Neural cell (in vitro differentiated cells): ENCODE data around the gene WNT5B. TPM values are rescaled to one million over a fixed set of nuclear protein-coding genes. Genes with fewer than 3 reads are reported as not detected.

Experiments used
- H2AFZ ChIP-seq: fragments of 200-600, 300-800 bp; sonication (generic), shearing (Covaris generic); 2 replicates; pipeline ENCODE4 v1.6.0; 2014; ENCODE audit warnings: low read depth, mild to moderate bottlenecking, antibody characterized with exemption, low read length, moderate library complexity
- H3F3A ChIP-seq: fragments of 200-600 bp; shearing (Covaris generic); 2 replicates; pipeline ENCODE4 v1.6.1; 2016; ENCODE audit warnings: mild to moderate bottlenecking, moderate library complexity, mixed read lengths, antibody characterized with exemption, low read length; ENCODE audit not compliant: insufficient read depth, poor library complexity, severe bottlenecking
- H3K27ac ChIP-seq: fragments of 200-600, 300-800 bp; sonication (generic), shearing (Covaris generic); 2 replicates; pipeline ENCODE4 v1.5.1; 2014; ENCODE audit warnings: mild to moderate bottlenecking, low read length, moderate library complexity
- H3K27me3 ChIP-seq: fragments of 300-800, 200-600 bp; sonication (generic), shearing (Covaris generic); 2 replicates; pipeline ENCODE4 v1.6.0; 2014; ENCODE audit warnings: mild to moderate bottlenecking, low read depth, low read length, moderate library complexity; ENCODE audit not compliant: insufficient read depth
- H3K36me3 ChIP-seq: fragments of 300-800, 200-600 bp; sonication (generic), shearing (Covaris generic); 2 replicates; pipeline ENCODE4 v1.5.1; 2014; ENCODE audit warnings: mild to moderate bottlenecking, antibody characterized with exemption, low read length, moderate library complexity; ENCODE audit not compliant: insufficient read depth
- H3K4me2 ChIP-seq: fragments of 300-800, 200-600 bp; sonication (generic), shearing (Covaris generic); 2 replicates; pipeline ENCODE4 v1.6.0; 2014; ENCODE audit warnings: mild to moderate bottlenecking, low read length
- H3K4me3 ChIP-seq: fragments of 300-800, 200-600 bp; sonication (generic), shearing (Covaris generic); 2 replicates; pipeline ENCODE4 v1.5.1; 2014; ENCODE audit warnings: mild to moderate bottlenecking, low read length, moderate library complexity
- H3K79me2 ChIP-seq: fragments of 200-600 bp; shearing (Covaris generic); replicated peaks from 2 replicates; pipeline ENCODE4 v1.6.0; 2014; ENCODE audit warnings: mild to moderate bottlenecking, low read length, moderate library complexity; ENCODE audit not compliant: insufficient read depth
- H3K9ac ChIP-seq: fragments of 300-800, 200-600 bp; sonication (generic), shearing (Covaris generic); 2 replicates; pipeline ENCODE4 v1.6.1; 2016; ENCODE audit warnings: mild to moderate bottlenecking, low read length, mixed read lengths
- H3K9me2 ChIP-seq: fragments of 200-600 bp; shearing (Covaris generic); 2 replicates; pipeline ENCODE4 v1.6.1; 2016; ENCODE audit warnings: mild to moderate bottlenecking, low read length, mixed read lengths; ENCODE audit not compliant: insufficient read depth
- H3K9me3 ChIP-seq: fragments of 200-600, 300-800 bp; sonication (generic), shearing (Covaris generic); 2 replicates; pipeline ENCODE4 v1.6.1; 2016; ENCODE audit warnings: mild to moderate bottlenecking, mixed run types, low read length, moderate library complexity, mixed read lengths
- H4K20me1 ChIP-seq: fragments of 200-600 bp; shearing (Covaris generic); 2 replicates; pipeline ENCODE4 v1.6.1; 2016; ENCODE audit warnings: mild to moderate bottlenecking, mixed run types; ENCODE audit not compliant: insufficient read depth
- CTCF ChIP-seq: fragments of 450-650 bp; IDR thresholded peaks from 2 replicates; pipeline ENCODE4 v1.5.1; 2014; ENCODE audit warnings: antibody characterized with exemption, mild to moderate bottlenecking, moderate library complexity; ENCODE audit not compliant: poor library complexity, severe bottlenecking
- EP300 ChIP-seq: fragments of 450-650 bp; conservative IDR thresholded peaks from 2 replicates; pipeline ENCODE4 v1.6.1; 2014; ENCODE audit warnings: antibody characterized with exemption, mild to moderate bottlenecking, moderate library complexity; ENCODE audit not compliant: poor library complexity, severe bottlenecking
- EZH2 ChIP-seq: fragments of 200-600, 300-800 bp; shearing (Covaris generic), sonication (generic); IDR thresholded peaks from 2 replicates; pipeline ENCODE4 v1.6.1; 2014; ENCODE audit warnings: antibody characterized with exemption, low read length, borderline replicate concordance, mild to moderate bottlenecking; ENCODE audit not compliant: insufficient read depth, poor library complexity, severe bottlenecking
- MXI1 ChIP-seq: fragments of 450-650 bp; conservative IDR thresholded peaks from 2 replicates; pipeline ENCODE4 v1.6.1; 2014; ENCODE audit warnings: antibody characterized with exemption, mild to moderate bottlenecking; ENCODE audit not compliant: poor library complexity, severe bottlenecking
- POLR2AphosphoS5 ChIP-seq: IDR thresholded peaks from 2 replicates; pipeline ENCODE4 v1.6.1; 2012
- RAD21 ChIP-seq: fragments of 450-650 bp; conservative IDR thresholded peaks from 2 replicates; pipeline ENCODE4 v1.6.1; 2014; ENCODE audit warnings: antibody characterized with exemption, mild to moderate bottlenecking, moderate library complexity
- SMC3 ChIP-seq: fragments of 450-650 bp; conservative IDR thresholded peaks from 2 replicates; pipeline ENCODE4 v1.6.1; 2014; ENCODE audit warnings: antibody characterized with exemption, mild to moderate bottlenecking, moderate library complexity; ENCODE audit not compliant: poor library complexity
- TAF1 ChIP-seq: IDR thresholded peaks from 2 replicates; pipeline ENCODE4 v1.6.1; 2012; ENCODE audit warnings: low read depth
- polyA plus RNA-seq: library from polyadenylated mRNA; depleted of rRNA; stranded (reverse); fragments of >200 nt; gene quantifications from 2 replicates; pipeline ENCODE4 v1.2.3, GENCODE V29; 2014
- TF ChIP-seq, protein P1 (sequence below): IDR thresholded peaks from 2 replicates; pipeline ENCODE4 v1.6.1; 2012; ENCODE audit warnings: borderline replicate concordance

Gene WNT5B
- polyA plus RNA-seq, 1 donor from 2014 or later, result 17.0 TPM

DNA sequence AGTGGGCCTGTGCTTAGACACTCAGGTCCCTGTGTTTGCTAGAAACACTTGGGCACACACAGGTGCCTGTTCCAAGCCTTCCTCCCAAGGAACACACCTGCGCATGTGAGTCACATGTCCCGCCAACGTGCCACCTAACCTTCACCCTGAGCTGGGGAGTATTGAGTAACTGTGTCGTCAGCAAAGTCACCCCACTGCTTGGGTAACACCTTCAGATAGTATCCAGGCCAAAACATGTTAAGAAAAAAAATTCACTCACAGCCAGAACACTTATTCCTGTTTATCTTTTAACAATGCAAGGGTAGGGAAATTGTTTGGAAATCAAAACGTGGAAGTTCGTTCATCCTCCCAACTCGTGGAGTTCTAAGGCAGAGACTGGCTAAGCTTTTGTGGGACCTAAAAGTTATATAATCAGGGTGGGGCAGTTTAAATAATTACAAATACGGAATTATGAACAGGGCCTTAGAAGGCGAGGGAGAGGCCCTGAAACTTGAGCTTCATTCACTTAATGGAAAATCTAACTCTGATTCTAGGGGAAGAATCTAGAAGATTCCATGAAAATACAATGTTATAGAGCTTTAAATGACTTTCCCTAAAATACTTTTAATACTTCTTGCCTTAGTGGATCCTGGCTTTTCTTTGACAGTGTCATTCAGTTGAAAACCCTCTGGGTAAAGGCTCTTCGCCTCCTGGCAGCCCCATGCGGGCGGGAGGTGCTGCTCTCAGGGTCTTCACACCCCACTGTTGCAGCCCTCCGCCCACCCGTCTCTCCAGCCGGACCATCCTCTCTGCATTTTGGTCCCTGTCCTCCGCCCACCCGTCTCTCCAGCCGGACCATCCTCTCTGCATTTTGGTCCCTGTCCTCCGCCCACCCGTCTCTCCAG, 31.5 kb downstream of the WNT5B start:
- H3K9me2 ChIP-seq, result no peaks in the 10 kb centered on the region
- H3K36me3 ChIP-seq, result no peaks in the 10 kb centered on the region
- peak overlapping the region; percentile 39 for H3K9ac ChIP-seq
- H3K27me3 ChIP-seq, result no peaks in the 10 kb centered on the region
- TF ChIP-seq POLR2AphosphoS5 (no peak), RAD21 (no peak), MXI1 (no peak), EP300 (no peak), EZH2 (no peak), TAF1 (no peak), CTCF (no peak), SMC3 (no peak)
- TF ChIP-seq, protein P1, sequence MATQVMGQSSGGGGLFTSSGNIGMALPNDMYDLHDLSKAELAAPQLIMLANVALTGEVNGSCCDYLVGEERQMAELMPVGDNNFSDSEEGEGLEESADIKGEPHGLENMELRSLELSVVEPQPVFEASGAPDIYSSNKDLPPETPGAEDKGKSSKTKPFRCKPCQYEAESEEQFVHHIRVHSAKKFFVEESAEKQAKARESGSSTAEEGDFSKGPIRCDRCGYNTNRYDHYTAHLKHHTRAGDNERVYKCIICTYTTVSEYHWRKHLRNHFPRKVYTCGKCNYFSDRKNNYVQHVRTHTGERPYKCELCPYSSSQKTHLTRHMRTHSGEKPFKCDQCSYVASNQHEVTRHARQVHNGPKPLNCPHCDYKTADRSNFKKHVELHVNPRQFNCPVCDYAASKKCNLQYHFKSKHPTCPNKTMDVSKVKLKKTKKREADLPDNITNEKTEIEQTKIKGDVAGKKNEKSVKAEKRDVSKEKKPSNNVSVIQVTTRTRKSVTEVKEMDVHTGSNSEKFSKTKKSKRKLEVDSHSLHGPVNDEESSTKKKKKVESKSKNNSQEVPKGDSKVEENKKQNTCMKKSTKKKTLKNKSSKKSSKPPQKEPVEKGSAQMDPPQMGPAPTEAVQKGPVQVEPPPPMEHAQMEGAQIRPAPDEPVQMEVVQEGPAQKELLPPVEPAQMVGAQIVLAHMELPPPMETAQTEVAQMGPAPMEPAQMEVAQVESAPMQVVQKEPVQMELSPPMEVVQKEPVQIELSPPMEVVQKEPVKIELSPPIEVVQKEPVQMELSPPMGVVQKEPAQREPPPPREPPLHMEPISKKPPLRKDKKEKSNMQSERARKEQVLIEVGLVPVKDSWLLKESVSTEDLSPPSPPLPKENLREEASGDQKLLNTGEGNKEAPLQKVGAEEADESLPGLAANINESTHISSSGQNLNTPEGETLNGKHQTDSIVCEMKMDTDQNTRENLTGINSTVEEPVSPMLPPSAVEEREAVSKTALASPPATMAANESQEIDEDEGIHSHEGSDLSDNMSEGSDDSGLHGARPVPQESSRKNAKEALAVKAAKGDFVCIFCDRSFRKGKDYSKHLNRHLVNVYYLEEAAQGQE, result no peak
- H2AFZ ChIP-seq, result no peak overlapping the region
- no peaks in the 10 kb centered on the region for H3K9me3 ChIP-seq
- no peak overlapping the region for H3K4me2 ChIP-seq
- no peaks in the 10 kb centered on the region for H4K20me1 ChIP-seq
- H3K27ac ChIP-seq, result no peak overlapping the region
- H3K79me2 ChIP-seq, result no peaks in the 10 kb centered on the region
- H3F3A ChIP-seq, result peaks cover 3% of the 10 kb centered on the region
- peak overlapping the region; percentile 74 for H3K4me3 ChIP-seq

DNA sequence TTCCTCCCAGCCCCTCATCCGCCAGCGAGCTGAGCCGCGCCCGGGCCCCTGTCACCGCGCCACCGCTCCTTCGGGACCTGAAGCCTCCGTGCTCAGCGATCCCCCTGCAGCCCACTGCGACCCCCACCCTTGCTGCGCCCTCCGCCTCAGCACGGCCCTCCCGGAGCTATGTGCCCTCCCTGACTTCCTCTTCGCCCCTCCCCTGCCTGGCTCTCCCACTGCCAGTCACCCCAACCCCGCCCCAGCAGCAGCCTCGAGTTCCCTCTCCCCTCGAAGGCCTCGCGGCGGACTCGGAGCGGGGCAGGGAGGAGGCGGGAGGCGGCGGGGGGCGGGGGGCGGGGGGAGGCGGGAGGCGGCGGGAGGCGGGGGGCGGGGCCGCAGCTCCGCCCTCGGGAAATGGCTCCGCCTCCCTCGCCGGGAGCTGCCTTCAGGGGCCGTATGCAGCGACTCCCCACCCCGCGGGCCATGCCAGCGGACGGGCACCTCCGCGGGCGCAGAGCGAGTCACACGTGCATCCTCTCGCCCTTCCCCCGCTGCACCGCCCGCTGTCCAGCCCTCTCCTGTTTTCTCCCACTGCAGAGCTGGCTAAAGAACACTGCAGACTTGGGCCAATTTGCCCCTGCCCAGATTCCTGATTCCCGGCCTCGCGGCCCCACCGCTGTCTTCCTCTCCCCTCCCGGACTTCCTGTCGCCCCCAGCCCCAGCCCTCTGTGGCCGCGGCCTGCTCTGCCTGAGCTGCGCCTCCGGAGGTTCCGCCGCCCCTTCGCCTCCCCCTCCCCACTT, 32.7 kb downstream of the WNT5B start:
- Histone ChIP-seq H3K79me2 (no peaks in the 10 kb centered on the region), H3K4me3 (peak overlapping the region; percentile 74), H3K9me3 (no peaks in the 10 kb centered on the region), H2AFZ (peak overlapping the region; percentile 33), H3K27ac (no peak overlapping the region), H3K36me3 (no peaks in the 10 kb centered on the region), H3K9ac (peak overlapping the region; percentile 68), H3F3A (peaks cover 3% of the 10 kb centered on the region), H3K4me2 (no peak overlapping the region), H3K9me2 (no peaks in the 10 kb centered on the region), H4K20me1 (no peaks in the 10 kb centered on the region), H3K27me3 (no peaks in the 10 kb centered on the region)
- peak; percentile 27 for TF ChIP-seq MXI1
- no peak for TF ChIP-seq TAF1
